ENCODE measurements around the gene HBM. TPM values are rescaled to one million over a fixed set of nuclear protein-coding genes. Genes with fewer than 3 reads are reported as not detected.

Gene HBM
- total and polyA plus RNA-seq, 10 of the 15 experiments (the other 5 are each of a cell fraction or from before 2014, with no cell fraction given), result 0.23 TPM; not detected in 9

DNA sequence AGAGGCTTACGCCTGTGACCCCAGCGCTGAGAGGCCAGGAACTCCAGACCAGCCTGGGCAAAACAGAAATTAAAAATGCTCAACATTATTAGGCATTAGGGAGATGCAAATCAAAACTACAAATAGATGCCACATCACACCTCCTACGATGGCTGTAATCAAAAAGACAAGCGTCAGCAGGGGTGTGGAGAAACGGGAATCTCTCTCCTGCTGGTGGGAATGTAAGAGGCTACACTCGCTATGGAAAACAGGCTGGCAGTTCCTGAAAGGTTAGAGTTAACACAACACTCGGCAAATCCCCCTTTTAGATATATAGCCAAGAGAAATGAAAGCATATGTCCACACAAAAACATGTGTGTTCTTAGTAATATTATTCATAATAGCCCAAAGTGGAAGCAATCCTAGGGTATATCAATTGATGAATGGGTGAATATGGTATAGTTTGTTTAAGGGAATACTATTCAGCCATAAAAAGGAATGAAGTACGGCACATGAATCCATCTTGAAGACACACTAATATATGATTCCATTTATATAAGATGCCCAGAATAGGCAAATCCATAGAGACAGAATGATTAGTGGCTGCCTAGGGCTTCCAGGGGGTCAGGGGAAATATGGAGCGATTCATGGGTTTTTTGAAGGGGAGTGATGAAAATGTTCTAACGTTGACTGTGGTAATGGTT is 25.5 kb upstream of the HBM start:
- DNase-seq (ENCODE audit: low read depth, low spot score), result no peak
- in situ Hi-C loops (cut with MboI), result no loop called here
- no peaks in the 10 kb centered on the region for H3K36me3 ChIP-seq (ENCODE audit: control insufficient read depth in 2 of 2, insufficient read depth in 2 of 2, low read length in 1 of 2)
- intact Hi-C loops (cut with micrococcal nuclease; ENCODE audit: unreplicated experiment), result no loop called here
- no peak overlapping the region for H3K4me2 ChIP-seq (ENCODE audit: control insufficient read depth, insufficient read depth)
- peak; percentile 49 for FAIRE-seq
- no peak for ATAC-seq
- no peaks in the 10 kb centered on the region for H3K9me3 ChIP-seq (replicated peaks; ENCODE audit: control insufficient read depth, insufficient read depth, low read length)
- no peak for TF ChIP-seq NFXL1 (IDR thresholded peaks at IDR 0.05; ENCODE audit: borderline replicate concordance)
- no peak for TF ChIP-seq ETV6 (conservative IDR thresholded peaks at IDR 0.05 in 1 of 2, IDR thresholded peaks at IDR 0.05 in 1 of 2; ENCODE audit: borderline replicate concordance in 1 of 2, low read depth in 1 of 2)
- no peak for TF ChIP-seq PAX8 (IDR thresholded peaks at IDR 0.05)
- no peak for TF ChIP-seq ZNF207 (IDR thresholded peaks at IDR 0.05; ENCODE audit: borderline replicate concordance)
- TF ChIP-seq ASH2L (IDR thresholded peaks at IDR 0.05; ENCODE audit: borderline replicate concordance, low read depth), result no peak
- no peak for TF ChIP-seq EGR1 (IDR thresholded peaks at IDR 0.05; ENCODE audit: borderline replicate concordance in 1 of 2, low read depth in 2 of 2, low read length in 2 of 2)
- TF ChIP-seq PAX5 (IDR thresholded peaks at IDR 0.05; ENCODE audit: borderline replicate concordance, low read depth, low read length), result no peak
- TF ChIP-seq ZNF622 (IDR thresholded peaks at IDR 0.05), result no peak
- no peak for TF ChIP-seq TAF1 (IDR thresholded peaks at IDR 0.05; ENCODE audit: borderline replicate concordance, low read depth, low read length)
- TF ChIP-seq RB1 (IDR thresholded peaks at IDR 0.05; ENCODE audit: borderline replicate concordance), result no peak
- no peak for TF ChIP-seq E2F4 (IDR thresholded peaks at IDR 0.05; ENCODE audit: low read depth, low read length)
- TF ChIP-seq, protein P1, sequence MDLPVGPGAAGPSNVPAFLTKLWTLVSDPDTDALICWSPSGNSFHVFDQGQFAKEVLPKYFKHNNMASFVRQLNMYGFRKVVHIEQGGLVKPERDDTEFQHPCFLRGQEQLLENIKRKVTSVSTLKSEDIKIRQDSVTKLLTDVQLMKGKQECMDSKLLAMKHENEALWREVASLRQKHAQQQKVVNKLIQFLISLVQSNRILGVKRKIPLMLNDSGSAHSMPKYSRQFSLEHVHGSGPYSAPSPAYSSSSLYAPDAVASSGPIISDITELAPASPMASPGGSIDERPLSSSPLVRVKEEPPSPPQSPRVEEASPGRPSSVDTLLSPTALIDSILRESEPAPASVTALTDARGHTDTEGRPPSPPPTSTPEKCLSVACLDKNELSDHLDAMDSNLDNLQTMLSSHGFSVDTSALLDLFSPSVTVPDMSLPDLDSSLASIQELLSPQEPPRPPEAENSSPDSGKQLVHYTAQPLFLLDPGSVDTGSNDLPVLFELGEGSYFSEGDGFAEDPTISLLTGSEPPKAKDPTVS (IDR thresholded peaks at IDR 0.05; ENCODE audit: low read depth, low read length), result no peak
- no peak for TF ChIP-seq ZBTB33 (IDR thresholded peaks at IDR 0.05)
- no peak for TF ChIP-seq SUPT20H (IDR thresholded peaks at IDR 0.05; ENCODE audit: borderline replicate concordance, control insufficient read depth, low read depth, low read length)
- TF ChIP-seq LARP7 (IDR thresholded peaks at IDR 0.05), result no peak
- TF ChIP-seq HCFC1 (IDR thresholded peaks at IDR 0.05; ENCODE audit: low read length), result no peak
- CTCF ChIA-PET, result no interaction called here
- no peak overlapping the region for H3K4me3 ChIP-seq
- no peak overlapping the region for H3K27ac ChIP-seq (ENCODE audit: control insufficient read depth, insufficient read depth)
- WGBS (ENCODE audit: insufficient coverage, insufficient replicate concordance, low lambda C conversion rate, missing lambda C conversion rate), result 69% methylated on average over 10 of the region's 10 CpGs
- peaks cover 17% of the 10 kb centered on the region for H3K79me2 ChIP-seq (ENCODE audit: control insufficient read depth, insufficient read depth, low read length)
- RAD21 ChIA-PET (ENCODE audit: unreplicated experiment), result interaction anchor here (0.6 kb wide), 1 partner anchor 212 kb away, joined by 3 read pairs; the partner anchor contains the start of gene AXIN1
- H4K20me1 ChIP-seq (ENCODE audit: control insufficient read depth, insufficient read depth), result no peaks in the 10 kb centered on the region
- H3K4me1 ChIP-seq (ENCODE audit: control insufficient read depth, insufficient read depth, low read length), result peaks cover 3% of the 10 kb centered on the region; the same call in 1 of the 2 replicates
- SMC1A ChIA-PET (ENCODE audit: uncharacterized antibody, unreplicated experiment), result no interaction called here
- H3K27me3 ChIP-seq (replicated peaks in 1 of 2; ENCODE audit: control insufficient read depth in 2 of 2, insufficient read depth in 2 of 2, low read length in 1 of 2), result no peaks in the 10 kb centered on the region
- no peak overlapping the region for H3K9ac ChIP-seq (ENCODE audit: control insufficient read depth, insufficient read depth, low read length)
- no peak overlapping the region for H2AFZ ChIP-seq (ENCODE audit: control insufficient read depth, low read depth, low read length)
- POLR2A ChIA-PET, result no interaction called here
- BruUV-seq (replicated peaks), result no TSS peak

Measured in GM12878 (cell line).